HEK293 (cell line): ENCODE data around the gene CACNA2D1.
A peak's percentile ranks its signal among the peaks of the same experiment; 100 is the strongest.

Experiments
- CTCF ChIA-PET: fragments of 350-600 bp; formaldehyde crosslinking; extraction: SDS; loops from one replicate; lab custom pipeline; 2021; ENCODE audit warnings: antibody characterized with exemption; lab: Yijun Ruan, JAX
- POLR2A ChIA-PET: fragments of 300-600 bp; formaldehyde crosslinking; extraction: SDS; loops from one replicate; lab custom pipeline; 2020; ENCODE audit warnings: antibody characterized with exemption, inconsistent platforms; lab: Yijun Ruan, JAX
- H3K27ac ChIP-seq: fragments of 200-500 bp; sonication (Bioruptor generic); 2 replicates; pipeline ENCODE4 v1.5.1; 2014; ENCODE audit warnings: low read depth, low read length, control low read depth, inconsistent platforms; ENCODE audit errors: extremely low read depth
- H3K36me3 ChIP-seq, 2 experiments: fragments of 200-500 bp in 1 of 2; sonication (Bioruptor generic) in 1 of 2; 1 replicate in 1 of 2; 2 replicates in 1 of 2; pipeline ENCODE4 v1.5.1; 2014 to 2017; ENCODE audit warnings: inconsistent platforms in 2 of 2, low read length in 2 of 2; ENCODE audit not compliant: control insufficient read depth in 2 of 2, insufficient read depth in 1 of 2
- H3K4me1 ChIP-seq: fragments of 200-500 bp; sonication (Bioruptor generic); 2 replicates; pipeline ENCODE4 v1.5.1; 2014; ENCODE audit warnings: mild to moderate bottlenecking, low read length, inconsistent platforms; ENCODE audit not compliant: control insufficient read depth, insufficient read depth
- H3K4me3 ChIP-seq: 2 replicates; pipeline ENCODE4 v1.5.1; 2011; ENCODE audit warnings: low read depth, mild to moderate bottlenecking, control low read depth, low read length, moderate library complexity
- H3K9me3 ChIP-seq: fragments of 200-500 bp; sonication (Bioruptor generic); 2 replicates; pipeline ENCODE4 v1.5.1; 2014; ENCODE audit warnings: low read depth, low read length, inconsistent platforms; ENCODE audit not compliant: control insufficient read depth, insufficient read depth
- GLIS1 ChIP-seq: fragments of 450-650 bp; formaldehyde crosslinking; IDR thresholded peaks from 2 replicates; pipeline ENCODE4 v1.5.1; 2016; ENCODE audit warnings: missing biosample characterization, missing genetic modification characterization
- KLF17 ChIP-seq: fragments of 450-650 bp; formaldehyde crosslinking; IDR thresholded peaks from 2 replicates; pipeline ENCODE4 v1.5.1; 2016; ENCODE audit warnings: missing biosample characterization, missing genetic modification characterization
- KLF7 ChIP-seq: fragments of 450-650 bp; formaldehyde crosslinking; IDR thresholded peaks from 2 replicates; pipeline ENCODE4 v1.5.1; 2016; ENCODE audit warnings: missing biosample characterization, missing genetic modification characterization, borderline replicate concordance
- PBX3 ChIP-seq: sonication (generic); formaldehyde crosslinking; IDR thresholded peaks from 2 replicates; pipeline ENCODE4 v1.8.1; 2022; ENCODE audit warnings: mild to moderate bottlenecking, moderate library complexity, missing genetic modification reagents
- REPIN1 ChIP-seq: fragments of 450-650 bp; formaldehyde crosslinking; IDR thresholded peaks from 2 replicates; pipeline ENCODE4 v1.5.1; 2017; ENCODE audit warnings: missing biosample characterization, missing genetic modification characterization, low read depth
- SCRT2 ChIP-seq: fragments of 450-650 bp; formaldehyde crosslinking; IDR thresholded peaks from 2 replicates; pipeline ENCODE4 v1.5.1; 2016; ENCODE audit warnings: missing biosample characterization, missing genetic modification characterization
- SP3 ChIP-seq: fragments of 450-650 bp; formaldehyde crosslinking; IDR thresholded peaks from 2 replicates; pipeline ENCODE4 v1.5.1; 2016; ENCODE audit warnings: missing biosample characterization, missing genetic modification characterization
- ZBTB17 ChIP-seq: fragments of 450-650 bp; formaldehyde crosslinking; IDR thresholded peaks from 2 replicates; pipeline ENCODE4 v1.5.1; 2016; ENCODE audit warnings: missing biosample characterization, missing genetic modification characterization
- ZBTB8A ChIP-seq: fragments of 450-650 bp; formaldehyde crosslinking; IDR thresholded peaks from 2 replicates; pipeline ENCODE4 v1.5.1; 2016; ENCODE audit warnings: missing biosample characterization, missing genetic modification characterization
- ZNF155 ChIP-seq: fragments of 450-650 bp; formaldehyde crosslinking; IDR thresholded peaks from 2 replicates; pipeline ENCODE4 v1.5.1; 2016; ENCODE audit warnings: missing biosample characterization, missing genetic modification characterization
- ZNF16 ChIP-seq: fragments of 450-650 bp; formaldehyde crosslinking; IDR thresholded peaks from 2 replicates; pipeline ENCODE4 v1.5.1; 2016; ENCODE audit warnings: low read depth, missing biosample characterization, missing genetic modification characterization
- ZNF211 ChIP-seq: fragments of 450-650 bp; formaldehyde crosslinking; IDR thresholded peaks from 2 replicates; pipeline ENCODE4 v1.5.1; 2016; ENCODE audit warnings: low read depth, missing biosample characterization, missing genetic modification characterization
- ZNF266 ChIP-seq: fragments of 450-650 bp; formaldehyde crosslinking; IDR thresholded peaks from 2 replicates; pipeline ENCODE4 v1.5.1; 2016; ENCODE audit warnings: missing biosample characterization, missing genetic modification characterization, low read depth
- ZNF280D ChIP-seq: fragments of 450-650 bp; formaldehyde crosslinking; IDR thresholded peaks from 2 replicates; pipeline ENCODE4 v1.5.1; 2016; ENCODE audit warnings: missing biosample characterization, missing genetic modification characterization
- ZNF292 ChIP-seq: fragments of 450-650 bp; formaldehyde crosslinking; IDR thresholded peaks from 2 replicates; pipeline ENCODE4 v1.5.1; 2016; ENCODE audit warnings: low read depth, missing biosample characterization, missing genetic modification characterization, borderline replicate concordance
- ZNF302 ChIP-seq: fragments of 450-650 bp; formaldehyde crosslinking; IDR thresholded peaks from 2 replicates; pipeline ENCODE4 v1.5.1; 2016; ENCODE audit warnings: missing biosample characterization, missing genetic modification characterization, low read depth
- ZNF335 ChIP-seq: fragments of 450-650 bp; formaldehyde crosslinking; conservative IDR thresholded peaks from 2 replicates; pipeline ENCODE4 v1.5.1; 2016; ENCODE audit warnings: missing biosample characterization, missing genetic modification characterization
- ZNF37A ChIP-seq: fragments of 450-650 bp; IDR thresholded peaks from 2 replicates; pipeline ENCODE4 v1.5.1; 2018; ENCODE audit warnings: missing biosample characterization, missing genetic modification characterization
- ZNF555 ChIP-seq: fragments of 450-650 bp; formaldehyde crosslinking; conservative IDR thresholded peaks from 2 replicates; pipeline ENCODE4 v1.5.1; 2017; ENCODE audit warnings: missing biosample characterization, mild to moderate bottlenecking, missing genetic modification characterization, inconsistent platforms
- ZNF580 ChIP-seq: fragments of 450-650 bp; formaldehyde crosslinking; IDR thresholded peaks from 2 replicates; pipeline ENCODE4 v1.5.1; 2016; ENCODE audit warnings: missing biosample characterization, missing genetic modification characterization
- ZNF660 ChIP-seq: fragments of 450-650 bp; IDR thresholded peaks from 2 replicates; pipeline ENCODE4 v1.5.1; 2018; ENCODE audit warnings: missing biosample characterization, mild to moderate bottlenecking, missing genetic modification characterization
- ZNF76 ChIP-seq: fragments of 450-650 bp; formaldehyde crosslinking; IDR thresholded peaks from 2 replicates; pipeline ENCODE4; 2016; ENCODE audit warnings: low read depth, missing biosample characterization, missing genetic modification characterization, borderline replicate concordance
- ZNF785 ChIP-seq: fragments of 450-650 bp; formaldehyde crosslinking; IDR thresholded peaks from 2 replicates; pipeline ENCODE4 v1.5.1; 2016; ENCODE audit warnings: missing biosample characterization, missing genetic modification characterization
- ZNF791 ChIP-seq: fragments of 450-650 bp; formaldehyde crosslinking; IDR thresholded peaks from 2 replicates; pipeline ENCODE4 v1.5.1; 2016; ENCODE audit warnings: missing biosample characterization, missing genetic modification characterization
- ZNF830 ChIP-seq: fragments of 450-650 bp; IDR thresholded peaks from 2 replicates; pipeline ENCODE4 v1.5.0; 2018; ENCODE audit warnings: missing biosample characterization, missing genetic modification characterization, low read depth, mild to moderate bottlenecking, moderate library complexity
- ZSCAN18 ChIP-seq: fragments of 450-650 bp; formaldehyde crosslinking; IDR thresholded peaks from 2 replicates; pipeline ENCODE4 v1.5.1; 2016; ENCODE audit warnings: missing biosample characterization, missing genetic modification characterization
- ZSCAN23 ChIP-seq: fragments of 450-650 bp; formaldehyde crosslinking; IDR thresholded peaks from 2 replicates; pipeline ENCODE4 v1.5.1; 2016; ENCODE audit warnings: missing biosample characterization, missing genetic modification characterization

The CACNA2D1 gene

GRCh38 chr7:82343716-82344115, 99.9 kb downstream of the CACNA2D1 start:
- POLR2A ChIA-PET = no interaction called here
- no peak overlapping the region for H3K4me3 ChIP-seq
- TF ChIP-seq ZNF335 (tag by site-specific recombination) (no peak), ZNF660 (no peak)
- TF ChIP-seq, all 188 proteins: peak for 0
- H3K27ac ChIP-seq = no peak overlapping the region
- peaks cover 6% of the 10 kb centered on the region; the same call in 1 of the 2 replicates for H3K4me1 ChIP-seq
- H3K36me3 ChIP-seq = no peaks in the 10 kb centered on the region
- CTCF ChIA-PET = no interaction called here
- H3K9me3 ChIP-seq = no peaks in the 10 kb centered on the region

- TF ChIP-seq KLF7 (tag by site-specific recombination) (no peak), ZNF280D (tag by site-specific recombination) (no peak), ZNF37A (tag by site-specific recombination) (no peak), ZBTB8A (tag by site-specific recombination) (no peak), ZBTB17 (tag by site-specific recombination) (no peak), ZNF211 (tag by site-specific recombination) (no peak), ZNF302 (tag by site-specific recombination) (no peak), PBX3 (CRISPR knock-in tag) (no peak), ZNF76 (no peak), ZSCAN23 (tag by site-specific recombination) (no peak), ZNF785 (tag by site-specific recombination) (no peak), REPIN1 (tag by site-specific recombination) (no peak), ZNF292 (tag by site-specific recombination) (no peak), ZNF791 (tag by site-specific recombination) (no peak), ZNF580 (tag by site-specific recombination) (no peak), ZNF830 (tag by site-specific recombination) (no peak), GLIS1 (no peak)
- Histone ChIP-seq H3K27ac (no peak overlapping the region), H3K36me3 (no peaks in the 10 kb centered on the region), H3K4me3 (no peak overlapping the region), H3K9me3 (no peaks in the 10 kb centered on the region), H3K4me1 (peaks cover 4% of the 10 kb centered on the region; the same call in 1 of the 2 replicates)
- POLR2A ChIA-PET = no interaction called here
- CTCF ChIA-PET = no interaction called here
Observed at GRCh38 chr7:82339958-82340357, 103.6 kb downstream of the CACNA2D1 start.

GRCh38 chr7:82335927-82336326, 107.7 kb downstream of the CACNA2D1 start:
- Histone ChIP-seq H3K27ac (no peak overlapping the region), H3K4me1 (peaks cover 4% of the 10 kb centered on the region; the same call in 1 of the 2 replicates), H3K4me3 (no peak overlapping the region), H3K36me3 (no peaks in the 10 kb centered on the region), H3K9me3 (no peaks in the 10 kb centered on the region)
- CTCF ChIA-PET = no interaction called here
- POLR2A ChIA-PET = no interaction called here
- TF ChIP-seq SCRT2 (tag by site-specific recombination) (peak; percentile 77), ZNF266 (tag by site-specific recombination) (peak; percentile 86; the same call in 1 of the 2 replicates), ZNF155 (tag by site-specific recombination) (no peak), ZNF16 (tag by site-specific recombination) (no peak), ZNF555 (no peak), SP3 (tag by site-specific recombination) (no peak), KLF17 (no peak), ZSCAN18 (tag by site-specific recombination) (no peak)
